A673 (cell line): Measurements from ENCODE around the gene ABCA4.

Experiments used
- EZH2 ChIP-seq: fragments of 200-600 bp; sonication (generic); IDR thresholded peaks from 2 replicates; pipeline ENCODE4 v1.6.1; 2017; ENCODE audit warnings: borderline replicate concordance, low read depth, mild to moderate bottlenecking, mixed read lengths, antibody characterized with exemption, low read length; ENCODE audit not compliant: poor library complexity, severe bottlenecking
- TF ChIP-seq, protein P1 (sequence below): fragments of 300-800, 200-600 bp; sonication (generic); conservative IDR thresholded peaks from 2 replicates; pipeline ENCODE4 v1.5.1; 2017; ENCODE audit warnings: low read depth, mild to moderate bottlenecking, antibody characterized with exemption, low read length, moderate library complexity, mixed read lengths

DNA sequence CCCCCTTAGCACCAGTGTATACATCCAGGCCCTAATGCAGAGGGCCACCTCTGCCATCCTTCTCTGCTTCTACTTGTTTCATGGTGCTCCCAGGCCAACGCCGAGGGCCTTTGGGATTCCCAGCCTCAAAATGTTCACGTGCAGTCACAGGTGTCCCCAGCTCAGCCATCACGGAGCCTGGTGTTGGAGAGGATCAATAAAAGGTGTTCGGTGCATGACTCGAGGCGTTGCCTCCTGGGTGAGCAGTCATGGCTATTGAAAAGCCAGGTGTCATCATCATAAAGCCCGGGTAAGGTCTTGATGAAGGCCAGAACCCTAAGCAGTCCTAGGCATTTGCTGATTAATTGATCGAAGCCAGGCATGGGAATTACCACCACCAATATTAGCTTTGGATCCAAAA is 76.1 kb downstream of the ABCA4 start:
- TF ChIP-seq, protein P1, sequence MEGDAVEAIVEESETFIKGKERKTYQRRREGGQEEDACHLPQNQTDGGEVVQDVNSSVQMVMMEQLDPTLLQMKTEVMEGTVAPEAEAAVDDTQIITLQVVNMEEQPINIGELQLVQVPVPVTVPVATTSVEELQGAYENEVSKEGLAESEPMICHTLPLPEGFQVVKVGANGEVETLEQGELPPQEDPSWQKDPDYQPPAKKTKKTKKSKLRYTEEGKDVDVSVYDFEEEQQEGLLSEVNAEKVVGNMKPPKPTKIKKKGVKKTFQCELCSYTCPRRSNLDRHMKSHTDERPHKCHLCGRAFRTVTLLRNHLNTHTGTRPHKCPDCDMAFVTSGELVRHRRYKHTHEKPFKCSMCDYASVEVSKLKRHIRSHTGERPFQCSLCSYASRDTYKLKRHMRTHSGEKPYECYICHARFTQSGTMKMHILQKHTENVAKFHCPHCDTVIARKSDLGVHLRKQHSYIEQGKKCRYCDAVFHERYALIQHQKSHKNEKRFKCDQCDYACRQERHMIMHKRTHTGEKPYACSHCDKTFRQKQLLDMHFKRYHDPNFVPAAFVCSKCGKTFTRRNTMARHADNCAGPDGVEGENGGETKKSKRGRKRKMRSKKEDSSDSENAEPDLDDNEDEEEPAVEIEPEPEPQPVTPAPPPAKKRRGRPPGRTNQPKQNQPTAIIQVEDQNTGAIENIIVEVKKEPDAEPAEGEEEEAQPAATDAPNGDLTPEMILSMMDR: no peak
- TF ChIP-seq EZH2: no peak
